GM12872 (cell line): Measurements from ENCODE around the gene NARF.
A peak's percentile ranks its signal among the peaks of the same experiment; 100 is the strongest.

Experiments
- TF ChIP-seq, protein P1 (sequence below): IDR thresholded peaks from 3 replicates; pipeline ENCODE4 v1.5.1; 2011; ENCODE audit warnings: low read depth, mild to moderate bottlenecking, low read length, moderate library complexity; ENCODE audit not compliant: insufficient read depth

NARF gene

DNA sequence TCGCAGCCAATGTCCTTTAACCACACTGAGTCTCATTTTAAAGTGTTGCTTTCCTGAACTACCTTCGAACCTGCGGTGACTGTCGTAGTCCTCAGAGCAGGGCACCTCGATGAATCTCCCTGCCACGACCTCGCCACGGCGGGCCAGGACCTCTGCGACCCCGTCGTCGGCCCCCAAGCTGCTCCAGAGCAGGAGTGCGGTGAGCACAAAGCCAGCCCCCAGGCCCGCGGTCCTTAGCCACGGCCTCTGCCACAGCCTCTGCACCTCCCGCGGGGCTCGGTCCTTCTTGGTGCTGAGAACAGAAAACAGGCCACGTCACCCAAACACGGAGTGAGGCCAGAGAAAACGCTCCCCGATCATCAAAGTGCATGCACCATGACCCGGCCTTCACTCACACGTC is 43.2 kb upstream of the NARF start:
- TF ChIP-seq, protein P1, sequence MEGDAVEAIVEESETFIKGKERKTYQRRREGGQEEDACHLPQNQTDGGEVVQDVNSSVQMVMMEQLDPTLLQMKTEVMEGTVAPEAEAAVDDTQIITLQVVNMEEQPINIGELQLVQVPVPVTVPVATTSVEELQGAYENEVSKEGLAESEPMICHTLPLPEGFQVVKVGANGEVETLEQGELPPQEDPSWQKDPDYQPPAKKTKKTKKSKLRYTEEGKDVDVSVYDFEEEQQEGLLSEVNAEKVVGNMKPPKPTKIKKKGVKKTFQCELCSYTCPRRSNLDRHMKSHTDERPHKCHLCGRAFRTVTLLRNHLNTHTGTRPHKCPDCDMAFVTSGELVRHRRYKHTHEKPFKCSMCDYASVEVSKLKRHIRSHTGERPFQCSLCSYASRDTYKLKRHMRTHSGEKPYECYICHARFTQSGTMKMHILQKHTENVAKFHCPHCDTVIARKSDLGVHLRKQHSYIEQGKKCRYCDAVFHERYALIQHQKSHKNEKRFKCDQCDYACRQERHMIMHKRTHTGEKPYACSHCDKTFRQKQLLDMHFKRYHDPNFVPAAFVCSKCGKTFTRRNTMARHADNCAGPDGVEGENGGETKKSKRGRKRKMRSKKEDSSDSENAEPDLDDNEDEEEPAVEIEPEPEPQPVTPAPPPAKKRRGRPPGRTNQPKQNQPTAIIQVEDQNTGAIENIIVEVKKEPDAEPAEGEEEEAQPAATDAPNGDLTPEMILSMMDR, result no peak

DNA sequence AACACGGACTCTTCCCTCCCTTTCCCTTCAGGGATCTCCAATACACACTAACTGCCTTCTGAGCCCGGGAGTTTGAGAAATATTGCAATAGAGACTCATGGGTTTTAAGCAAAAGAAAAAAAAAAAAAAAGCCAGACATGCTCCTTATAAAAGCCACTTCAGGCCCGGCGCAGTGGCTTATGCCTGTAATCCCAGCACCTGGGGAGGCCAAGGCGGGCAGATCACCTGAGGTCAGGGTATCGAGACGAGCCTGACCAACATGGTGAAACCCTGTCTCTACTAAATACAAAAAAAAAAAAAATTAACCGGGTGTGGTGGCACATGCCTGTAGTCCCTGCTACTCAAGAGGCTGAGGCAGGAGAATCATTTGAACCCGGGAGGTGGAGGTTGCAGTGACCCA is 42.8 kb upstream of the NARF start:
- TF ChIP-seq, protein P1, result no peak

DNA sequence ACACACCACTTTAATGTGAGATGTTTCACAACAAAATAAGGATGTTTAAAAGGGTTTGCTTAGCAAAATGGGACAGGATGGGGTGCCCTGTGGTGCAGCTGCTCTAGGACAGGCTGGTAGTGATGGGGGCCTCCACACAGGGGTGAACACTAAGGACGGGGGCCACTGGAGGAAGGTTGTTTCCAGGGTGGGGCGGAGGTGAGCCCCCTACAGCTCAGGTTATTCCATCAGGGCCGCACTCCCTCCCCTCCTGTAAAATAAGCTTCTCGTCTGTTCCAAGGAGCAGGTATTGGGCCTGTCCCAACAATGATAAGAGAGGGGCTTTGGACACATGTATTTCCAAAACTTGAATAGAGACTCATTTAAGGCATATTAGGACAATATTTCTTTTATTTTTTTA is 42.3 kb upstream of the NARF start:
- TF ChIP-seq, protein P1, result no peak

DNA sequence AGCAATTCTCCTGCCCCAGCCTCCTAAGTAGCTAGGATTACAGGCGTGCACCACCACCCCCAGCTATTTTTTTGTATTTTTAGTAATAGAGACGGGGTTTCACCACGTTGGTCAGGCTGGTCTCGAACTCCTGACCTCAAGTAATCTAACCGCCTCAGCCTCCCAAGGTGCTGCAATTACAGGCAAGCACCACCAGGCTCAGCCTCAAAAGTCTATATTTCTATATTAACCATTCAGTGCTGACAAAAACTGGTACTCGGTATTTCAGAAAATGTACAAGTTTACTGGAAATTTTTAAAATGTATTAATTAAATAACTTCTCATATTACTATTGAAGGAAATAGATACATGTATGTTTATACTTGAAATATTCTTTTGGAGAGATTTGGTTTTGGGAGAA is 41.8 kb upstream of the NARF start:
- TF ChIP-seq, protein P1, result 0 out of 3 replicates have a peak, but pooled peaks have one; percentile 18

DNA sequence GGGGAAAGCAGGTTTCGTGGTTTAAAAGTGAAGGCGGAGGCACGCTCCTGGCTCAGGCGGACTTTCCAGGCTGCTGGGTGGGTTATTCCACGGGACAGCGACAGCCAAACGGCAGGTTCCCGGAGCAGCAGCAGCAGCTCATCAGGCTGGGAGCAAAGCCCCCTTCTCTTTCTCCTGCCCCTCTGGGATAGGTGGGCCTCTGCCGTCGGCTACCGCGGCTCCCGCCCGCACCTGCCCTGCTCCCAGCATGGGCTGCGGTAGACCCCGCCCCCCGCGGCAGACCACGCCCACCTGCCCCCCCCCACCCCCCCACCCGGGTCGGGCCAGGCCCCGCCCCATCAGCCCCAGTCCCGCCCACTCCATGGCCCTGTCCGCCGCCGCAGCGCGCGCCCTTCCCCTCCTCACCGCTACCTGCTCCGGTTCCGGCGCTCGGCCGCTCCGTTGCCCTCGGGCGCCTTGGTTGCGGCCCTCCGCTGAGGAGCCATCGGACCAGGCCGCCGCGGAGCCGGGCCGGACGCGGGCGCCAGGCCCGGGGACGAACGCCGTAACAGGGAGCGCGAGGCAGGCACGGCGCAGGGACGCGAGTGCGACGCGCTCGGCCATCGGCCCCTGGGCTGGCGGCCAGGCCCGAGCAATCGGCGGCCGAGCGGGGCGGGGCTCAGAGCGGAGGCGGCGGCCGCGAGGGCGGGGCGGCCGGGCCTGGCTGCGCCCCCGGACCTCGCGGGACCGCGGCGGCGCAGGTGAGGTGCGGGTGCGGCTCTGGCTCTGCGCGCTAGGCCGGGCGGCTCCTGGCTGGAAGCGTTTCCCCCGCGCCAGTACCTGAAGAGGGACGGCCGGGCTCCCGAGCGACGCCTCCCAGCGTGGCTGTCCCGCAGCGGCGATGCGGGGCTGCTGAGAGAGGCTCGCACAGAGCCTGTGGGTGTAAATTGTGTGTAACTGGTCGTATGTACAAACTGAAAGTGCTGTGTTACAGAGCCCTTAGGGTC is 40.2 kb upstream of the NARF start, which contains the start of the genes HEXD and OGFOD3:
Gene HEXD (plus strand): TSS at position 347 of the 986 bp plus-strand sequence. CDS start 1,453 bp downstream, outside the sequence.
Gene OGFOD3 (minus strand): TSS at position 586 of the 986 bp plus-strand sequence. CDS start 101 bp downstream, at position 485.
- TF ChIP-seq, protein P1, result no peak

DNA sequence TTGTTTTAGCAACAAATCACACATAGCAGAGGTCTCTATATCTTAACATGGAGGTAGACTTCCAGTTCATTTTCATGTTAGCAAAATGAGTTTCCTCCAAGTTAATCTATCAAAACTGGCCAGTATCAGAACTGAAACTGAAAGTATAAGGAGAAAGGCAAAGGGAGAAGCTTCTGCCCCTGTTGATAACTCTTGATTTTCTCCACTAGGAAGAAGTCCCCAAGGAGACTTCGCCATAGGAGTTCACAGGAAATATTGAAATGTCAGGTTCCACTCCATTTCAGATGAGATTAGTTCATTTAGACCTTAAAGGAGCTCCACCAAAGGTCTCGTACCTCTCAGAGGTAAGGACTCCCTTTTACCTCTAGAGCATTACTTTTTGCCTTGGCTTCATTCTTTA is 39.0 kb upstream of the NARF start:
- TF ChIP-seq, protein P1, result no peak

DNA sequence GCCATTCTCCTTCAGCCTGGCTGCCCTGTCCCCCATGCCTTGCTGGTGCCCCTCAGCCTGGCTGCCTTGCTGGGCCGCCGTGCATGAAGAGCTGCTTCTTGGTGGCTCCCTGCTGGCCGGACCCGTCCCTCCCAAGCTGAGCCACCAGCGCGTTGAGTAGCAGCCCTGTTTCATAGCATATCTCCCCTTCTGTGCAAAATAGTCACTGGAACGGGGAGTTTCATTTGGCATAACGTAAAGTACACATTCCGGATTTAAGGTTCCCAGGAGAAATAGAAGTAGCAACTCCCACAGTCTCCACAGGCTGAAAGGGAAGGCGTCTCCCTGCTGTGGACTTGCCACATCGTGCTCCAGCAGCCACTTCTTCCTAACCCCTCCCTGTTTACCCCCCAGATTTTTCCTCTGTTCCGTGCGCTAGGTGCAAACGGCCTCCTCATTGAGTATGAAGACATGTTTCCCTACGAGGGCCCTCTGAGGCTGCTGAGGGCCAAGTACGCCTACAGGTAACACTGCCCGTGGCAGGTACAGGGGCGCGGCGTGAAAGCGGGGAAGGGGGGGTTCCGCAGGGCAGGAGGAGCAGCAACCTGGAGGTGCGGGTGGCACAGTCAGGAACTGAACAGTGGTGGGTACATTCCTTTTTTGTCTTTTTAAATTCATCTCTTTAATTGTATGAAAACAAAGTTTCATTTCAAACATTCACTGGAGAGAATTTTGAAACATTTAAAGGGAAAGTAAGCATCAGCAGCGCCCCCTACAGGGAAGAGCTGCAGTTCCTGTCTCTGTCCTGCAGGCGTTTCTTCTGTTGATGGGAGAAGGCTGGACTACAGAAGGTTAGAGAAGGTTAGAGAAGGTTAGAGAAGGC is 34.3 kb upstream of the NARF start:
- TF ChIP-seq, protein P1, result peak; percentile 85
